Erythroblast (primary cell): ENCODE data around the gene CHSY1.

Experiments used
- DNase-seq, 2 experiments: peaks; one replicate each; lab custom pipeline; 2025; lab: John Stamatoyannopoulos, UW
- GATA1 ChIP-seq: IDR thresholded peaks from 2 replicates; pipeline ENCODE4 v1.6.1; 2011; ENCODE audit warnings: low read depth, mild to moderate bottlenecking, control low read depth, low read length, moderate library complexity
- POLR2A ChIP-seq: IDR thresholded peaks from 2 replicates; pipeline ENCODE4 v1.6.1; 2011; ENCODE audit warnings: mild to moderate bottlenecking, low read length

Gene CHSY1

GRCh38 chr15:101167753-101168462 is 83.9 kb downstream of the CHSY1 start:
- peak; percentile 59 to 64 for DNase-seq
- no peak for TF ChIP-seq GATA1
- TF ChIP-seq POLR2A: peak; percentile 36

- TF ChIP-seq POLR2A (no peak), GATA1 (no peak)
- DNase-seq: no peak
These were observed 84.5 kb downstream of the CHSY1 start for GRCh38 chr15:101167411-101167752.

- no peak for DNase-seq
- TF ChIP-seq POLR2A (no peak), GATA1 (no peak)
These were observed 85.9 kb downstream of the CHSY1 start for GRCh38 chr15:101165905-101166471.

- no peak for DNase-seq
- no peak for TF ChIP-seq POLR2A
- no peak for TF ChIP-seq GATA1
These were observed 89.0 kb downstream of the CHSY1 start for GRCh38 chr15:101162701-101163483.

- TF ChIP-seq POLR2A (no peak), GATA1 (no peak)
- no peak for DNase-seq
These were observed 90.2 kb downstream of the CHSY1 start for GRCh38 chr15:101161656-101162055.

GRCh38 chr15:101159936-101160815 is 91.7 kb downstream of the CHSY1 start:
- no peak for DNase-seq
- TF ChIP-seq GATA1 (no peak), POLR2A (no peak)

GRCh38 chr15:101159096-101159935 is 92.5 kb downstream of the CHSY1 start:
- DNase-seq: no peak
- TF ChIP-seq POLR2A (no peak), GATA1 (no peak)

- DNase-seq: no peak
- no peak for TF ChIP-seq POLR2A
- TF ChIP-seq GATA1: no peak
These were observed 93.4 kb downstream of the CHSY1 start for GRCh38 chr15:101158166-101159095.

GRCh38 chr15:101157721-101158120 is 94.1 kb downstream of the CHSY1 start:
- no peak for DNase-seq

GRCh38 chr15:101156509-101157159 is 95.2 kb downstream of the CHSY1 start:
- TF ChIP-seq POLR2A: no peak
- no peak for DNase-seq

More at GRCh38 chr15:101157721-101158120, 94.1 kb downstream of the CHSY1 start:
- TF ChIP-seq GATA1 (no peak), POLR2A (no peak)

GRCh38 chr15:101156061-101156460 is 95.8 kb downstream of the CHSY1 start:
- no peak for DNase-seq
- TF ChIP-seq GATA1 (no peak), POLR2A (no peak)
